BJ (cell line): Measurements from ENCODE around the gene GH2. TPM values are rescaled to one million over a fixed set of nuclear protein-coding genes. Genes with fewer than 3 reads are reported as not detected.
A peak's percentile ranks its signal among the peaks of the same experiment; 100 is the strongest.
"Not testable (repeated sequence)": the region's sequence is repeated elsewhere in the genome, so short reads cannot be mapped to it uniquely, and the experiment has no call there.

ENCODE experiments used
- CTCF ChIA-PET: fragments of 350-600 bp; formaldehyde crosslinking; extraction: SDS; loops from one replicate; lab custom pipeline; 2021; ENCODE audit warnings: antibody characterized with exemption, inconsistent platforms; lab: Yijun Ruan, JAX
- POLR2A ChIA-PET: fragments of 300-600 bp; sonication (Branson Sonifier 250); formaldehyde crosslinking; extraction: SDS; loops from one replicate; lab custom pipeline; 2021; ENCODE audit warnings: antibody characterized with exemption; lab: Charles Lee
- DNase-seq: peaks from one replicate; pipeline ENCODE4 v3.0.0-alpha.2; 2011; ENCODE audit warnings: low read depth
- H3K27me3 ChIP-seq: 2 replicates; pipeline ENCODE4 v1.6.0; 2011; ENCODE audit warnings: low read length; ENCODE audit not compliant: control insufficient read depth, insufficient read depth
- H3K36me3 ChIP-seq: 2 replicates; pipeline ENCODE4 v1.5.1; 2011; ENCODE audit warnings: low read length; ENCODE audit not compliant: control insufficient read depth, insufficient read depth
- H3K4me3 ChIP-seq: 2 replicates; pipeline ENCODE4 v1.5.1; 2011; ENCODE audit warnings: low read depth, mild to moderate bottlenecking, control low read depth, low read length
- CTCF ChIP-seq: IDR thresholded peaks from 2 replicates; pipeline ENCODE4 v1.5.1; 2011; ENCODE audit warnings: low read depth, mild to moderate bottlenecking, control low read depth, inconsistent platforms, low read length, moderate library complexity; ENCODE audit not compliant: insufficient read depth
- polyA plus RNA-seq: library from polyadenylated mRNA; depleted of rRNA; stranded (reverse); fragments of >200 nt; gene quantifications from 2 replicates; pipeline ENCODE4 v1.2.3, GENCODE V29; 2011

Gene GH2
- polyA plus RNA-seq, 1 experiment, result not detected

GRCh38 chr17:63843910-63844677 is 37.6 kb downstream of the GH2 start:
- H3K27me3 ChIP-seq, result no peaks in the 10 kb centered on the region
- DNase-seq, result no peak
- H3K4me3 ChIP-seq, result no peak overlapping the region

GRCh38 chr17:63843387-63843888 is 38.3 kb downstream of the GH2 start:
- POLR2A ChIA-PET, result interaction anchor here (0.6 kb wide), 1 partner anchor 15 kb away, joined by 6 read pairs; no protein-coding TSS in a partner anchor
- not testable (repeated sequence) for DNase-seq, H3K27me3 ChIP-seq, H3K36me3 ChIP-seq
- peak overlapping the region; percentile 35 for H3K4me3 ChIP-seq
- CTCF ChIA-PET, result interaction anchor here (0.7 to 1.8 kb wide), 7 partner anchors 22 to 375 kb away, joined by 3 to 6 read pairs (median 4); no protein-coding TSS in a partner anchor

More at GRCh38 chr17:63843910-63844677, 37.6 kb downstream of the GH2 start:
- ChIA-PET CTCF (interaction anchor here (0.5 to 1.6 kb wide), 5 partner anchors 18 to 376 kb away, joined by 3 to 6 read pairs (median 4); no protein-coding TSS in a partner anchor), POLR2A (interaction anchor here (0.6 kb wide), 1 partner anchor 16 kb away, joined by 6 read pairs; no protein-coding TSS in a partner anchor)
- H3K36me3 ChIP-seq, result no peaks in the 10 kb centered on the region
- TF ChIP-seq CTCF, result no peak

- CTCF ChIA-PET, result interaction anchor here (0.7 to 1.8 kb wide), 7 partner anchors 24 to 374 kb away, joined by 3 to 5 read pairs (median 3); no protein-coding TSS in a partner anchor
- POLR2A ChIA-PET, result no interaction called here
- peak; percentile 91 for DNase-seq
- no peaks in the 10 kb centered on the region for H3K27me3 ChIP-seq
- no peak for TF ChIP-seq CTCF
- no peaks in the 10 kb centered on the region for H3K36me3 ChIP-seq
- peak within 1 kb of the TSS; percentile 82 for H3K4me3 ChIP-seq
Measured at GRCh38 chr17:63842540-63843386, 39.0 kb downstream of the GH2 start, which contains the start of gene SMARCD2. TSS of gene SMARCD2 (minus strand) at chr17:63842685. CDS start at chr17:63842674, 11 bp downstream.

GRCh38 chr17:63842173-63842539 is 39.6 kb downstream of the GH2 start:
- CTCF ChIA-PET, result interaction anchor here (1.6 to 1.8 kb wide), 2 partner anchors 26 to 28 kb away, joined by 3 to 5 read pairs; no protein-coding TSS in a partner anchor
- TF ChIP-seq CTCF, result no peak
- no peak for DNase-seq
- H3K27me3 ChIP-seq, result no peaks in the 10 kb centered on the region
- POLR2A ChIA-PET, result no interaction called here
- H3K36me3 ChIP-seq, result no peaks in the 10 kb centered on the region
- peak overlapping the region; percentile 82 for H3K4me3 ChIP-seq

GRCh38 chr17:63841350-63842172 is 40.2 kb downstream of the GH2 start:
- DNase-seq, result no peak
- peak overlapping the region; percentile 82 for H3K4me3 ChIP-seq
- H3K36me3 ChIP-seq, result no peaks in the 10 kb centered on the region
- POLR2A ChIA-PET, result no interaction called here
- no peak for TF ChIP-seq CTCF
- CTCF ChIA-PET, result interaction anchor here (1.0 to 1.8 kb wide), 3 partner anchors 26 to 28 kb away, joined by 3 to 5 read pairs (median 3); no protein-coding TSS in a partner anchor
- no peaks in the 10 kb centered on the region for H3K27me3 ChIP-seq
